MG63 (cell line): Measurements from ENCODE around the gene MDH2. TPM values are rescaled to one million over a fixed set of nuclear protein-coding genes. Genes with fewer than 3 reads are reported as not detected.
A peak's percentile ranks its signal among the peaks of the same experiment; 100 is the strongest.

ENCODE experiments used
- DNase-seq: peaks from one replicate; pipeline ENCODE4 v3.0.0-alpha.2; 2020
- H3K27me3 ChIP-seq: fragments of 250-450 bp; sonication (Bioruptor Pico); 2 replicates; pipeline ENCODE4 v1.5.1; 2020; ENCODE audit warnings: mild to moderate bottlenecking, moderate library complexity
- H3K36me3 ChIP-seq: fragments of 250-450 bp; sonication (Bioruptor Pico); 2 replicates; pipeline ENCODE4 v1.5.1; 2020; ENCODE audit warnings: mild to moderate bottlenecking, moderate library complexity
- H3K4me3 ChIP-seq: fragments of 250-450 bp; sonication (Bioruptor Pico); 2 replicates; pipeline ENCODE4 v1.5.1; 2020; ENCODE audit warnings: mild to moderate bottlenecking, moderate library complexity
- H3K9me3 ChIP-seq: fragments of 250-450 bp; sonication (Bioruptor Pico); 2 replicates; pipeline ENCODE4 v1.5.1; 2020; ENCODE audit warnings: mild to moderate bottlenecking, moderate library complexity
- total RNA-seq: library from RNA; depleted of rRNA; stranded (reverse); fragments of >200 nt; shearing (Covaris generic); gene quantifications from 2 replicates; pipeline ENCODE4 v1.2.3, GENCODE V29; 2014; ENCODE audit warnings: low replicate concordance

The MDH2 gene
- total RNA-seq, 1 experiment from 2014 or later = 140 TPM

DNA sequence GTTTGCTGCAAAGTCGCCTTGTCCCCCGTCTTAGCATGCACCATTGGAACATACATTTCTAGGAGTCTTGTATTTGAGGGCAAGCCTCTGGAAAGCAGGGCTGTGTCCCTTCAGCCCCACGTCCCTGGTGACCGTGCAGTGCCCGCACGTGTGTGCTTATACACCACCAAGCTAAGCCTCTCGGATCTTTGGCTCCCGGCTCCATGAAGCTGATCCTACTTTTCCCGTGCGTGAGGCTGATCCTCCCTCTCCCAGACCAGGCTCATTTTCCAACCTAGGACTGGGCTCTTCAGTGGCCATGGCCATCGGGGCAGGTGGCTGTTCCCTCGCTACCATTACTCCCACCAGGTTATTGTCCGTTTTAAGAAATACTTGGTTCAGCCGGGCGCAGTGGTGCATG is 14.3 kb downstream of the MDH2 start:
- H3K27me3 ChIP-seq = no peaks in the 10 kb centered on the region
- H3K4me3 ChIP-seq = no peak overlapping the region
- peaks cover 45% of the 10 kb centered on the region for H3K36me3 ChIP-seq
- no peak for DNase-seq
- H3K9me3 ChIP-seq = no peaks in the 10 kb centered on the region

DNA sequence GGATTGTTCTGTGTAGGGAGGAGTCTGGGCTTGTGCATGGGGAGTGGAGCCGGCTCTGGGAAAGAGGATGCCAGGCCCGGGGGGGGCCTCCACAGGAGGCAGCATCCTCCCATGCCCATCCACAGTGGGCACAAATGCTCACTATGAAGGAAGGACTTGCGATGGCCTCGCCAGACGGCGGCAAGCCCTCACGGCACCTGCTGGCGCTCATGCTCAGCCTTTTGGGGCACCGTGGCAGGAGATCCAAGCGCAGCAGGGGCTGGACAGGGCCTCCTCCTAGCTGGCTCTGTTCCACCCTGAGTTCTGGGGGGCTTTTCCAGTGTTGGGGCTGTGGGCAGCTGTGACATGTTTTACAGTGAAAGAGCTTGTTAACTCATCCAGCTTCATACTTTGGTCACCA is 15.2 kb downstream of the MDH2 start:
- peaks cover 38% of the 10 kb centered on the region for H3K36me3 ChIP-seq
- DNase-seq = no peak
- no peak overlapping the region for H3K4me3 ChIP-seq
- no peaks in the 10 kb centered on the region for H3K9me3 ChIP-seq
- H3K27me3 ChIP-seq = no peaks in the 10 kb centered on the region

DNA sequence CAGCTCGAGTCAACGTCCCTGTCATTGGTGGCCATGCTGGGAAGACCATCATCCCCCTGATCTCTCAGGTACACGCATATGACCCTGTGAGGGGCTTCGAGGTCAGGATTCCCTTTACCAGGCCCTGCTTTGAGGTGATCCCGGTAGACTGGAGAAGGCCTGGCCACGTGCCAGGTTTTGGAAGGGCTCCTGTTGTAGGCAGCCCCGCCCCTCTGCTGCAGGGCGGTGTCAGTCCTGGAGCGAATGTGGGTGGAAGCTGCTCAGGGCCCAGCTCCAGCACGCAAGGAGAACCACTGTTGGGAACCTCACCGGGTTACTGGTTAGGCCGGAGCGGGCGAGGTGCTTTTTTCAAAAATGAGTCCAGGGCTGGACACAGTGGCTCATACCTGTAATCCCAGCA is 15.6 kb downstream of the MDH2 start:
- Histone ChIP-seq H3K27me3 (no peaks in the 10 kb centered on the region), H3K9me3 (no peaks in the 10 kb centered on the region), H3K4me3 (no peak overlapping the region), H3K36me3 (peaks cover 37% of the 10 kb centered on the region)
- DNase-seq = no peak

DNA sequence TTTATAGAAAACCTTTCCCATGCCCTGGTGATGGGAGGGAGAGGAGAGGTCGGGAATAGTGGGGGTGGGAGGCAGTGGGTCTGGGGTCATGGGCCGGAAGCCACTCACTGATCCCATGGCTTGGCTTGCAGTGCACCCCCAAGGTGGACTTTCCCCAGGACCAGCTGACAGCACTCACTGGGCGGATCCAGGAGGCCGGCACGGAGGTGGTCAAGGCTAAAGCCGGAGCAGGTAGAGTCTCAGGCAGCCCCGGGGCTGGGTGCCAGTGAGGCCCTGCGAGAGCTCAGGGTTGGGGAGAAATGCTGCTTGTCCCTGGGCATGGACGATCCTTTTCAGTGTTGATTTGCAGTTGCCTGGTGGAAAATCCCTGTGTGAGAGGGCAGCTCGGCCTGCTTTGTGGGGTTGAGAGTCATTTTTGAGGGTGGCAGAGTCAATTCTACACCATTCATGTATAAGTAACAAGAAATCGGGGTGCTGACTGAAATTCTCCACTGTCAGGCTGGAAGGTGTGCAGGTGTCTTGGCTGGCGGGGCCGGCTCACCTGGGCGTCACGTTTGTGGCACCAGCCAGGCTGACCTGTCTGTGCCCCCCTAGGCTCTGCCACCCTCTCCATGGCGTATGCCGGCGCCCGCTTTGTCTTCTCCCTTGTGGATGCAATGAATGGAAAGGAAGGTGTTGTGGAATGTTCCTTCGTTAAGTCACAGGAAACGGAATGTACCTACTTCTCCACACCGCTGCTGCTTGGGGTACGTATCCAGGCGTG is 16.5 kb downstream of the MDH2 start:
- Histone ChIP-seq H3K9me3 (no peaks in the 10 kb centered on the region), H3K4me3 (no peak overlapping the region), H3K27me3 (no peaks in the 10 kb centered on the region), H3K36me3 (peaks cover 30% of the 10 kb centered on the region)
- DNase-seq = no peak

DNA sequence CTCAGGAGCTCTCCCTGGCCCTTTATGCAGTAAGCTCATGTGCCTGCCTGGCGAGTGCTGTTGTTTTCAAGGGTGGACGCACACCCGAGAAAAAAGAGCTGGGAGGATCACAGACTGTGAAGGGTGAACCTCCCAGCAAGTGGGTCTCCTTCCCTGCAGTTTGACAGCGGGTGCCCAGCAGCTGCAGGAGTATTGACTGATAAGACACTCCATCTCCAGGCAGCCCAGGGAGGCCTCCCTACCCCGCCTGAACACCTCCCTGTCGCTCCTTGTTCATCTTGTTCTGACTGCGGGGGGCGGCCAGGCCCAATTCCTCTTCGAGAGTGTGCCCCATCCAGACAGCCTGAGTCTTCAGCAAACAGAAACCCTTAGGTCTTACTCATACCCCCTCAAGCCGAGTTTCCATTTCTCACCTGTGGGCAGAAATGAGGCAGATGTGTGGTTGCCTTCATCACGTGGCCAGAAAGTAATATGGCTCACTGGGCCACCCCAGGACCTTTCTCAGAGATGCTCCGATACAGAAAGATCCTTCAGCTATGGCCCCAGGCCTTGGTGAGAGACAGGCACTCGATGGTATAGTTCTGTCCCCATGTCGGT is 17.2 kb downstream of the MDH2 start:
- peaks cover 25% of the 10 kb centered on the region for H3K36me3 ChIP-seq
- no peaks in the 10 kb centered on the region for H3K27me3 ChIP-seq
- H3K9me3 ChIP-seq = no peaks in the 10 kb centered on the region
- H3K4me3 ChIP-seq = no peak overlapping the region
- no peak for DNase-seq

DNA sequence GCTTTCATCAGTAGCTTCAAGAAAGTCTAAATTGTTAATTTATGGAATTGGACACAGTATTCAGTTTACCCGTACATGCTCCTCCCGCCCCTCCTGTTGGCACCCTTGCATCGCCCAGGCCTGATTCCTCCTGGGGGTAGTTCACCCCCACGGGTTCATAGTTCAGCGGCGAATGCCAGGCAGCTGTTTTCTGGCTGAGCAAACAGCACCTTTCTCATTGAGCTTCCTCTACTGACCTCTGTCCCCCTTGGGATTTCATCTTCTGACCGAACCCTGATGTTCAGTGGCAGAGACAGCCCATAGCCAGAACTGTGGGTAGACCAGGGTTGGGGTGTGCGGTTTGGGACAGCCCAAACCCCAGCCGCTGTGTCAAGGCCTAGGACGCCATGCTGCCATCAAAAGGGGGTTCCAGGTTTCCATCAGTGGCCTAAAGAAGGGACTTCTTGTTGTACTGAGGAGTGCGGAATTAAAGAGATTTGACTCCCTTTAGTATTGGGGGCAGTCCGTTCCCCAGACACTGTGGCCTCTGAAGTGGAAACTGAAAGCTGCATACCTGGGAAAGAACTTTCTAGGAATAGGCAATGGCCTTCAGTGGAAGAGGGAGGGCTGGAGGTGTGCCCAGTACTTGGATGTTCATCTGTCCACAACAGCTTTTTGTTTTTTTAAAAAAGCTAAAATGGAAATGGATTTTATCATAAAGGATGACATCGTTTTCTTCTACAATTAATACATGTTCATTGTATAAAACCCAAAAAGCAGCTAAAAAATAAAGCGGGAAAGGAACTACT is 19.0 kb downstream of the MDH2 start:
- DNase-seq = no peak
- Histone ChIP-seq H3K36me3 (peaks cover 20% of the 10 kb centered on the region), H3K4me3 (no peak overlapping the region), H3K9me3 (no peaks in the 10 kb centered on the region), H3K27me3 (no peaks in the 10 kb centered on the region)

DNA sequence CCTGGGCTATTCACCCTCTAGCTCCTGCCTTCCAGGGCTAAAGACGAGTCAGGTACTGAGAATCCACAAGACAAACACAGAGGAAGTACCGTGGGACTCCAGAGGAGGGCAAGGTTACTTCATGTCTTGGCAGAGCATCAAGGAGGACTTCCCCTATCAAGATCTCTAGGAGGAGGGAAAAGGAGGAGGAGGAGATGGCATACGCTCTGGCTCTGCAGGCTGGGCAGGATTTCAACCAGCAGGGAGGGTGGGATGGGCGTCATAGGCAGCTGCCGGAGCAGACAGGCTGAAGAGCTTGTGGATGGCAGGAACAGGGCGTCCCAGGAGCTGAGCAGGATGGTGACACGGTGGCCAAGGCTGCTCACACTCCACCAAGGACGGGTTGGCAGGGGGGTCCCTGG is 21.3 kb downstream of the MDH2 start:
- Histone ChIP-seq H3K27me3 (no peaks in the 10 kb centered on the region), H3K36me3 (peaks cover 18% of the 10 kb centered on the region), H3K9me3 (no peaks in the 10 kb centered on the region), H3K4me3 (no peak overlapping the region)
- DNase-seq = peak; percentile 88

DNA sequence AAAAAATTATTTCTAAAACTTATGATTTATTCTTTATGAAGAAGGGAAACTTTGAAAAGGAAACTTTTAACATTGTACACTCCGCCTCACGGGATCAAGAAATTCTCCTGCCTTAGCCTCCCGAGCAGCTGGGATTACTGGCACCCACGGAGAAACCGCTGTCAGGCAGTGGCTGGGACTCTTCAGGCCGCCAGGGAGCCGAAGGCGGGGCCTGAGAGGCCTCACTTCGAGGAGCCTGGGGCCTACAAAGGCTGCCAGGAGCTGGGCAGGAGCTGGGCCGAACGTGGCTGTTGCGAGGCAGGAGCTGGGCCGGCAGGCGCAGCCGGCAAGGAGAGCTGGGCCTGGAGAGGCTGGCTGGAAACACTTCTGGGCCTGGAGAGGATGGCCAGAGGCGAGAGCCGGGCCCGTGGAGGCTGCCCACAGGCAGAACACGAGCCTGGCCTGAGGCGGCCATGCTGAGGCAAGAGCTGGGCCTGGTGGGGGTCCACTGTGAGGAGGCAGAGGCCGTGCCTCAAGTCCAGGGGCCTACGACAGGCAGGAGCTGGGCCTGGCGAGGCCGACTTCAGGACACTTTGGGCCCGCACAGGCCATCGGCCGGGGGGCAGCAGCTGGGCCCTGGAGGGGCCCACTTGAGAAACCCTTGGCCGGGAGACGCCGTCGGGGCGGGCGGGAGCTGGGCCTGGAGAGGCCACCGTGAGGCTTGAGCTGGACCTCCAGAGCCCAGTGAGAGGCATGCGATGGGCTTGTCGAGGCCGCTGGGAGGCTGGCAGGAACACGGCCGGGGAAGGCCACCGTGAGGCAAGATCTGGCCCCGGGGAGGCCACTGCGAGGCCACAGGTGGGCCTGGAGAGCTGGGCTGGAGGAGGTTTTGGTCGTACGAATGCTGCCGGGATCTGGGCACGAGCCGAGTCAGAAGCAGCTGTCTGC is 23.7 kb downstream of the MDH2 start:
- DNase-seq = peak; percentile 59
- Histone ChIP-seq H3K9me3 (no peaks in the 10 kb centered on the region), H3K4me3 (no peak overlapping the region), H3K36me3 (peaks cover 2% of the 10 kb centered on the region; the same call in 1 of the 2 replicates), H3K27me3 (no peaks in the 10 kb centered on the region)

DNA sequence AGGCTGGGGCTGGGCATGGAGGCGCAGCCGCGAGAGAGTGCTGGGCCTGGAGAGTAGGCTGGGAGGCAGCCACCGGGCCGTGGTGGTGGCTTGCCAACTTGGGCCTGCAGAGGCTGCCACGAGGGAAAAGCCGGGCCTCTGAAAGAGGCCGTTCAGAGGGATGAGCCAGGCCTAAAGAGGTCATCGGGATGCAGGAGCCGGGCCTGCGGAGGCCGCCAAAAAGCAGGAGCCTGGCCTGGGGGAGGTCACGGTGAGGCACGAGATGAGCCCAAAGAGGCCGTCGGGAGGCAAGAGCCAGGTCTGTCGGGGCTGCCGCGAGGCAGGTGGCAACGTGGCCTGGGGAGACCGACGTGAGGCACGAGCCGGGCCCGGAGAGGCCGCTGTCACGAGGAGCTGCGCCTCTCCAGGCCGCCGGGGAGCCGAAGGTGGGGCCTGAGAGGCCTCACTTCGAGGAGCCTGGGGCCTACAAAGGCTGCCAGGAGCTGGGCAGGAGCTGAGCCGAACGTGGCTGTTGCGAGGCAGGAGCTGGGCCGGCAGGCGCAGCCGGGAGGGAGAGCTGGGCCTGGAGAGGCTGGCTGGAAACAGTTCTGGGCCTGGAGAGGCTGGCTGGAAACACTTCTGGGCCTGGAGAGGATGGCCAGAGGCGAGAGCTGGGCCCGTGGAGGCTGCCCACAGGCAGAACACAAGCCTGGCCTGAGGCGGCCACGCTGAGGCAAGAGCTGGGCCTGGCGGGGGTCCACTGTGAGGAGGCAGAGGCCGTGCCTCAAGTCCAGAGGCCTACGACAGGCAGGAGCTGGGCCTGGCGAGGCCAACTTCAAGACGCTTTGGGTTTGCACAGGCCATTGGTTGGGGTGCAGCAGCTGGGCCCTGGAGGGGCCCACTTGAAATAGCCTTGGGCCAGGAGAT is 24.6 kb downstream of the MDH2 start:
- no peaks in the 10 kb centered on the region for H3K27me3 ChIP-seq
- H3K4me3 ChIP-seq = no peak overlapping the region
- 0 out of 2 replicates have a peak, but pooled peaks cover under 1% of the 10 kb centered on the region for H3K36me3 ChIP-seq
- no peaks in the 10 kb centered on the region for H3K9me3 ChIP-seq
- no peak for DNase-seq

DNA sequence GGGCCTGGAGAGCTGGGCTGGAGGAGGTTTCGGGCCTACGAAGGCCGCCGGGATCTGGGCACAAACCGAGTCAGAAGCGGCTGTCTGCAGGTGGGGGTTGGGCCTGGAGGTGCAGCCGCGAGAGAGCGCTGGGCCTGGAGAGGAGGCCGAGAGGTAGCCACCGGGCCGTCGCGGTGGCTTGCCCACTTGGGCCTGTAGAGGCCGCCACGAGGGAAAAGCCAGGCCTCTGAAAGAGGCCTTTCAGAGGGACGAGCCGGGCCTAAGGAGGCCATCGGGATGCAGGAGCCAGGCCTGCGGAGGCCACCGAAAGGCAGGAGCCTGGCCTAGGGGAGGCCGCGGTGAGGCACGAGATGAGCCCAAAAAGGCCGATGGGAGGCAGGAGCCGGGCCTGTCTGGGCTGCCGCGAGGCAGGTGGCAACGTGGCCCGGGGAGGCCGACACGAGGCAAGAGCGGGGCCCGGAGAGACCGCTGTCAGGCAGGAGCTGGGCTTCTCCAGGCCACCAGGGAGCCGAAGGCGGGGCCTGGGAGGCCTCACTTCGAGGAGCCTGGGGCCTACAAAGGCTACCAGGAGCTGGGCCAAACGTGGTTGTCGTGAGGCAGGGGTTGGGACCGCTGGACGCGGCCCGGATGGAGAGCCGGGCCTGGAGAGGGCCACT is 25.6 kb downstream of the MDH2 start:
- no peaks in the 10 kb centered on the region for H3K36me3 ChIP-seq
- H3K27me3 ChIP-seq = no peaks in the 10 kb centered on the region
- DNase-seq = no peak
- H3K4me3 ChIP-seq = no peak overlapping the region
- no peaks in the 10 kb centered on the region for H3K9me3 ChIP-seq

DNA sequence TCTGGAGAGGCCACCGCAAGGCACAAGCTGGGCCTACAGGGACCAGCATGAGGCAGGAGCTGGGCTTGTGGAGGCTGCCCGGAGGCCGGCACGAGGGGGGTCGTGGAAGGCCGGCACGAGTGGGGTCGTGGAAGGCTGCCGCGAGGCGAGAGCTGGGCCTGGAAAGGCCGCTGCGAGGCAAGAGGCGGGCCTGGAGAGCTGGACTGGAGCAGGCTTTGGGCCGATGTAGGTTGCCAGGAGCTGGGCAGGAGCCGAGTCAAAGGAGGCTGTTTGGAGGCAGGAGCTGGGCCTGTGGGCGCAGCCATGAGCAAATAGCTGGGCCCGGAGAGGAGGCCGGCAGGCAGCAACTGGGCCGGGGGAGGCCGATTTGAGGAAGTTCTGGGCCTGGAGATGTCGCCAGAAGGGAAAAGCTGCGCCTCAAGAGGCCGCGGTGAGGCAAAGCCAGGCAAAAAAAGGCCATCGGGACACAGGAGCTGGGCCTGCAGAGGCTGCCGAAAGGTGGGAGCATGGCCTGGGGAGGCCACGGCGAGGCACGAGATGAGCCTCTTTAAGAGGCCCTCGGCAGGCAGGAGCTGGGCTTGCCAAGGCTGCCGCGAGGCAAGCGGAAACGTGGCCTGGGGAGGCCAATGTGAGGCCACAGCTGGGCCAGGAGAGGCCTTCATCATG is 26.5 kb downstream of the MDH2 start:
- no peak for DNase-seq
- H3K27me3 ChIP-seq = no peaks in the 10 kb centered on the region
- no peak overlapping the region for H3K4me3 ChIP-seq
- H3K9me3 ChIP-seq = no peaks in the 10 kb centered on the region
- no peaks in the 10 kb centered on the region for H3K36me3 ChIP-seq

DNA sequence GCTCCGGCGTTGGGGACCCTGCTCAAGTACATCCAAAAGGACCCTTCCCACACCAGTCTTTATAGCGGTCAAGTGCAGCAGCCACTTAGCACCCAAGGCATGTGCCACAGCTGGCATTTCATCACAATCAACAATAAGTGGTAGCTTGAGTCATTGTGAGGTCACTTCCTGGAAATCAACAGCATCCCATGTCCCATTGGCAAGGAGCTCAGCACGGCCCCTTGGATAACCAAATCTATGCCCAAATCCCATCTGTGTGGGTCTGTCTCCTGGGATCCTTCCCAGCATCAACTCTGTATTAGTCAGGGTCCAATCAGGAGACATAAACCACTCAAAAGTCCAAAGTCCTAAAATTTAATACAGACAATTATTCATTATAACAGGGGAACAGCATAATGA is 27.1 kb downstream of the MDH2 start:
- DNase-seq = peak; percentile 51
- H3K4me3 ChIP-seq = no peak overlapping the region
- H3K36me3 ChIP-seq = no peaks in the 10 kb centered on the region
- no peaks in the 10 kb centered on the region for H3K27me3 ChIP-seq
- no peaks in the 10 kb centered on the region for H3K9me3 ChIP-seq

DNA sequence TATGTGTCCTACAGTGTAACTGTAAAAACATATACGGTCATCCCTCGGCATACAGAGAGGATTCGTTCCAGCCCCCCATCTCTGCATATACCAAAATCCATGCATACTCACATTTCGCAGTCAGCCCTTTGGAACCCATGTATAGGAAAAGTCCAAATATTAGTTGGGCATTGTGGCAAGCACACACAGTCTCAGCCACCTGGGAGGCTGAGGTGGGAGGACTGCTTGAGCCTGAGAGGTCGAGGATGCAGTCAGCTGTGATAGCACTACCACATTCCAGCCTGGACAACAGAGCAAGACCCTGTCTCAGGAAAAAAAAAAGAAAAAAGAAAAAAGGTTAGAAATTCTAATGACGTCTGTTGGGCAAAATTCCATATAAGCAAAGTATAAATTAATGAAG is 29.1 kb downstream of the MDH2 start:
- no peaks in the 10 kb centered on the region for H3K27me3 ChIP-seq
- no peak overlapping the region for H3K4me3 ChIP-seq
- no peaks in the 10 kb centered on the region for H3K36me3 ChIP-seq
- no peaks in the 10 kb centered on the region for H3K9me3 ChIP-seq
- DNase-seq = no peak

DNA sequence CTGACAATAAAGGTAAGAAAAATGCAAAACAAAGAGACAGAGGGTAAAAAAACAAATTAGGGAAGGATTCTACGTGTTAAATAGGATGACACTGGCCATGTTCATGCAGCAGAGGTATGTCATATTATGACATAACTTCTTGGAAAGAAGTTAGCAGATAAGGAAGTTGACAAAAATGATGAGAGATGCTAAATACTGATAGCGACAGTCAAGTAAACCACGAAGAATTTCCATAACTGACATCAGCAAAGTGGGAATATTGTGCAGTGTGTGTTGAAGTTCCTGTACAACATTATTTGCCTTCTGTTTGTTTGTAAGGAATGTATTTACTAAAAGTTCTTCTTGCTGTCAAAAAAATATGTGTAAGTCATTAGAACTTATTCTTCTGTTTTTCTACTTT is 29.5 kb downstream of the MDH2 start:
- Histone ChIP-seq H3K27me3 (no peaks in the 10 kb centered on the region), H3K36me3 (no peaks in the 10 kb centered on the region), H3K9me3 (no peaks in the 10 kb centered on the region), H3K4me3 (no peak overlapping the region)
- DNase-seq = no peak

DNA sequence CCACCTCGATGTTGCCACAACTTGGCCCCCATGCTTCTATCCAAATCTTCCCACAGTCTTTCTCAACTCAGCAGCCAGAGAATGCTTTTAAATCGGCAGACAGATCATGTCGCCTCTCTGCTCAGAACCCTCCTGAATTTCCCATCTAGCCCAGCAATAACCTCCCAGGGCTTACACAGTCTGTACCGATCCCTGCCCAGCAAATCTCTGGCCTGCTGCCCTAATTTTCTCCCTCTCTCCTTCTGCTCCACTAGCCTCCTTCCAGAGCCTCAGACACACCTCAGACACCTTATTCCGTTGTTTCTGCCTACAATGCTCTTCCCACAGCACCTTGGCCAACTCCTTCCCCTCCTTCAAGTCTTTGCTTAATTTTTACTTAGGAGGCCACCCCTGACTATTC is 32.3 kb downstream of the MDH2 start:
- no peak for DNase-seq
- Histone ChIP-seq H3K4me3 (no peak overlapping the region), H3K36me3 (no peaks in the 10 kb centered on the region), H3K27me3 (no peaks in the 10 kb centered on the region), H3K9me3 (no peaks in the 10 kb centered on the region)
